HG03442 (cell line): ENCODE results near the gene KLHL29.

ENCODE experiments used
- ATAC-seq: cut with Tn5 transposase; IDR thresholded peaks from one replicate; pipeline ENCODE4 v1.9.1; 2021; ENCODE audit warnings: mild to moderate bottlenecking, moderate library complexity; ENCODE audit not compliant: unreplicated experiment

KLHL29 gene

GRCh38 chr2:23586741-23587306 is 201.8 kb downstream of the KLHL29 start:
- no peak for ATAC-seq

GRCh38 chr2:23587341-23587880 is 202.4 kb downstream of the KLHL29 start:
- ATAC-seq = no peak

GRCh38 chr2:23588106-23588505 is 203.1 kb downstream of the KLHL29 start:
- ATAC-seq = no peak

GRCh38 chr2:23588508-23589201 is 203.7 kb downstream of the KLHL29 start:
- no peak for ATAC-seq

- no peak for ATAC-seq
These were observed 204.3 kb downstream of the KLHL29 start for GRCh38 chr2:23589220-23589647.

GRCh38 chr2:23589739-23590138 is 204.8 kb downstream of the KLHL29 start:
- no peak for ATAC-seq

GRCh38 chr2:23590241-23590869 is 205.4 kb downstream of the KLHL29 start:
- no peak for ATAC-seq

GRCh38 chr2:23591111-23591510 is 206.1 kb downstream of the KLHL29 start:
- no peak for ATAC-seq

GRCh38 chr2:23592061-23592685 is 207.2 kb downstream of the KLHL29 start:
- ATAC-seq = no peak

- ATAC-seq = no peak
These were observed 208.1 kb downstream of the KLHL29 start for GRCh38 chr2:23592898-23593751.

- ATAC-seq = no peak
These were observed 208.9 kb downstream of the KLHL29 start for GRCh38 chr2:23593752-23594459.

GRCh38 chr2:23594460-23594825 is 209.5 kb downstream of the KLHL29 start:
- ATAC-seq = no peak

GRCh38 chr2:23595021-23595420 is 210.0 kb downstream of the KLHL29 start:
- no peak for ATAC-seq

- no peak for ATAC-seq
These were observed 210.7 kb downstream of the KLHL29 start for GRCh38 chr2:23595601-23596251.

GRCh38 chr2:23596316-23596885 is 211.4 kb downstream of the KLHL29 start:
- no peak for ATAC-seq

- no peak for ATAC-seq
These were observed 212.7 kb downstream of the KLHL29 start for GRCh38 chr2:23597687-23598086.

- ATAC-seq = no peak
These were observed 214.0 kb downstream of the KLHL29 start for GRCh38 chr2:23599006-23599405.

- no peak for ATAC-seq
These were observed 214.7 kb downstream of the KLHL29 start for GRCh38 chr2:23599667-23600066.

- ATAC-seq = no peak
These were observed 215.4 kb downstream of the KLHL29 start for GRCh38 chr2:23600346-23600745.
